GM10266 (cell line): ENCODE data around the gene ZNF2.

Experiments used
- DNase-seq: peaks from one replicate; pipeline ENCODE4 v3.0.0; 2012; ENCODE audit errors: extremely low spot score
- TF ChIP-seq, protein P1 (sequence below): IDR thresholded peaks from 2 replicates; pipeline ENCODE4 v1.5.1; 2012; ENCODE audit warnings: mild to moderate bottlenecking, low read depth; ENCODE audit not compliant: control insufficient read depth, insufficient read depth; ENCODE audit errors: missing control alignments

ZNF2 gene

GRCh38 chr2:95203911-95204310, 38.3 kb downstream of the ZNF2 start:
- DNase-seq = no peak
- TF ChIP-seq, protein P1, sequence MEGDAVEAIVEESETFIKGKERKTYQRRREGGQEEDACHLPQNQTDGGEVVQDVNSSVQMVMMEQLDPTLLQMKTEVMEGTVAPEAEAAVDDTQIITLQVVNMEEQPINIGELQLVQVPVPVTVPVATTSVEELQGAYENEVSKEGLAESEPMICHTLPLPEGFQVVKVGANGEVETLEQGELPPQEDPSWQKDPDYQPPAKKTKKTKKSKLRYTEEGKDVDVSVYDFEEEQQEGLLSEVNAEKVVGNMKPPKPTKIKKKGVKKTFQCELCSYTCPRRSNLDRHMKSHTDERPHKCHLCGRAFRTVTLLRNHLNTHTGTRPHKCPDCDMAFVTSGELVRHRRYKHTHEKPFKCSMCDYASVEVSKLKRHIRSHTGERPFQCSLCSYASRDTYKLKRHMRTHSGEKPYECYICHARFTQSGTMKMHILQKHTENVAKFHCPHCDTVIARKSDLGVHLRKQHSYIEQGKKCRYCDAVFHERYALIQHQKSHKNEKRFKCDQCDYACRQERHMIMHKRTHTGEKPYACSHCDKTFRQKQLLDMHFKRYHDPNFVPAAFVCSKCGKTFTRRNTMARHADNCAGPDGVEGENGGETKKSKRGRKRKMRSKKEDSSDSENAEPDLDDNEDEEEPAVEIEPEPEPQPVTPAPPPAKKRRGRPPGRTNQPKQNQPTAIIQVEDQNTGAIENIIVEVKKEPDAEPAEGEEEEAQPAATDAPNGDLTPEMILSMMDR = no peak

- TF ChIP-seq, protein P1 = no peak
- DNase-seq = no peak
These were observed 38.8 kb downstream of the ZNF2 start for GRCh38 chr2:95204396-95204795.

- no peak for DNase-seq
- TF ChIP-seq, protein P1 = no peak
These were observed 40.5 kb downstream of the ZNF2 start for GRCh38 chr2:95206096-95206495.

DNA sequence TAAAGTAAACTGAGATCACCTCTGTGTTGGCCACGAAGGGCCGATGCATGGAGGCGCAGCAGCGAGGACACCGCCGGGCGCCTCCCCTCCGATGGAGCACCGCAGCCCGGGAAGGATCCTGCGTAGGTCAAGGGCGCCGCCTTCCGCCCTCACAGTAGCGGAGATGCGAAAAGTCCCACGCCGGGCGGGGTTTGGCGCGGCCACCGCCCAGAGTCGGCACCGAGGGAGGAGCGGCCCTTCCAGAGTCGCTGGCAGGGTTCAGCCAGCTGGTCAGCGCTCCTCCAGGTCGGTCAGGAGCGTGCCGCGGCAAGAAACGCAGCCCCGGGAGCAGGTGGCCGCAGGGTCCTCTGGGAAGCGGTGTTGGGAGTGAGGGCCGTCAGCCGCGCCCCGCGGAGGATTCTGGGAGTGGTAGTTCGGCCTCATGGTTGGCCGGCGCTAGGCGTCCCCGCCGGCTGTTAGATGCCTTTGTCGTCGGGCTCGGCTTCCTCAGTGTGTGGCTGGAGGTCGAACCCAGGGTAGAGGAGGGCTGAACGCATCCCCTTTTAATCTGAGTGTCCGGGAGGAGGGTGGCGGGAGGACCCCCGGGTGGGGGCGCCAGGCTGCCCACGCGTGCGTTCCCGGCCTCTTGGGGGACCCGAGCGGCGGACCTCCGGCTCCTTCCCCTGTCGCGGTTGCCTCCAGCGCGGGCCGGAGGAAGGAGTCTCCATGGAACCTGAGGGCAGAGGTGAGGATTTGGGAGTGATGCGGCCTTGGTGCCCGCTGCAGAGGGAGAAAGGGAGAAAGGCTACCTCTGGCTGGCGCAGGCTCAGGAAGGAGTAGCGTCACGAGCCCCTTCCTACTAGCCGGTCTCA, 41.7 kb downstream of the ZNF2 start, which contains the start of gene ZNF892:
Gene ZNF892 (plus strand): TSS at position 411 of the 851 bp plus-strand sequence. CDS start 295 bp downstream, at position 706.
- DNase-seq = peak; percentile 91
- TF ChIP-seq, protein P1 = peak; percentile 74

DNA sequence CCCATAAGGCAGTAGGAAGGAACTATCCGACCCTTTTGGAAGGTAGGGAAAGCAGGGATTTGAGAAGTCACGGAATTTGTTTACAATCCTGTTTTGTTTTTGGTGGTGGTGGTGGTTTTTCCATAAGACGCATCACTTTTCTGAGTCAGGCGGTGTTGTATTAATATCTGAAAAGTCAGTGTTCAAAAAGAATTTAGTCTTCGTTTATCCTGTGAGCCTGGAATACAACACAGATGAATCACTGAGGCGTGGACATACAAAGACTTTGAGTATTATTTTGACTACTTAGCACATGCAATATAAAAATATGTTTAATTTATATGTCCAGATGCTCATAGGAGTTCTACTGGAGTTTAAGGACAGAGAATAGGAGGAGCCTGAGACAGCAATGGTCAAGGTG, 42.5 kb downstream of the ZNF2 start:
- no peak for DNase-seq

DNA sequence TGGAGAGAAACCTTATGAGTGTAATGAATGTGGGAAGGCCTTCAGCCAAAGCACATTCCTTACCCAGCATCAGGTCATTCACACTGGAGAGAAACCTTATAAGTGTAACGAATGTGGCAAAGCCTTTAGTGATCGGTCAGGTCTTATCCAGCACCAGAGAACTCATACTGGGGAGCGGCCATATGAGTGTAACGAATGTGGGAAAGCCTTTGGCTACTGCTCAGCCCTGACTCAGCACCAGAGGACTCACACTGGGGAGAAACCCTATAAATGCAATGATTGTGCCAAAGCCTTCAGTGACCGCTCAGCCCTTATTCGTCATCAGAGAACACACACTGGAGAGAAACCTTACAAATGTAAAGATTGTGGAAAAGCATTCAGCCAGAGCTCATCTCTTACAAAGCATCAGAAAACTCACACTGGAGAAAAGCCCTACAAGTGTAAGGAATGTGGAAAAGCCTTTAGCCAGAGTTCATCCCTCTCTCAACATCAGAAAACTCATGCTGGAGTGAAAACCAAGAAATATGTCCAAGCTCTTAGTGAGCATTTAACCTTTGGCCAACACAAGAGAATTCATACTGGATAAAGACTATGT, 49.5 kb downstream of the ZNF2 start:
- no peak for DNase-seq
- TF ChIP-seq, protein P1 = no peak

More for the DNA sequence above, 42.5 kb downstream of the ZNF2 start:
- TF ChIP-seq, protein P1 = no peak

- TF ChIP-seq, protein P1 = no peak
- no peak for DNase-seq
These were observed 54.8 kb downstream of the ZNF2 start for GRCh38 chr2:95220449-95220848.
